GM19468 (cell line): ENCODE data around the gene COLEC12.

Experiments
- ATAC-seq: cut with Tn5 transposase; IDR thresholded peaks from one replicate; pipeline ENCODE4 v1.9.1; 2021; ENCODE audit warnings: mild to moderate bottlenecking, moderate library complexity, moderate number of reproducible peaks; ENCODE audit not compliant: unreplicated experiment; ENCODE audit errors: extremely low read depth

COLEC12 gene

DNA sequence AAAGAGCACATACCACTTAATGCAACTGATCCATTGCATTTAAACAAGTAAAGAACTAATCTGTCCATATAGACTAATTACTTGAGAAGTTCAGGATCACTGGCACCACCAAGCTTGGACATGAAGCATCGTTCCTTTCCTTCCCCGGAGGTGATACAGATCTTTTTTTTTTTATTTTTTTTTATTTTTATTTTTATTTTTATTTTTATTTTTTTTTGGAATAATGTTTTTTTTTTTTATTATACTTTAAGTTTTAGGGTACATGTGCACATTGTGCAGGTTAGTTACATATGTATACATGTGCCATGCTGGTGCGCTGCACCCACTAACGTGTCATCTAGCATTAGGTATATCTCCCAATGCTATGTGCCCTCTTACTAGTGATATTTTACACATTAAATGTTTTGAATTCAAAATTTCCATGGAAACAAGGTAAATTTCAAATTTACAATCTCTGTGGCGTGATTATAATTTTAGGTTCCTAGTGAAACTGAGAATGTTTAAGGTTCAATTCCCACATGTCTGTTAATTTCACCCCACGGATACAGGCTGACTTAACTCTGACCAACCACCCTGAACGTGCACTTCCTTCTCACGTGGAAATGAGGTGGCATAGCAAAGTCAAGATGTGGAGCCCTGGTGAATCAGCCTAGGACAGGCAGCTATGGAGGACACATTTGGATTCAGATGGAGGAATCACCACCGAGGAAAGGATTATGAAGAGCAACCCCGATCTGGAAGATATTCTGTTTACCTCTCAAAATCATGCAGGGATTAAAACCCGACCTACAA, 131.1 kb downstream of the COLEC12 start:
- no peak for ATAC-seq

DNA sequence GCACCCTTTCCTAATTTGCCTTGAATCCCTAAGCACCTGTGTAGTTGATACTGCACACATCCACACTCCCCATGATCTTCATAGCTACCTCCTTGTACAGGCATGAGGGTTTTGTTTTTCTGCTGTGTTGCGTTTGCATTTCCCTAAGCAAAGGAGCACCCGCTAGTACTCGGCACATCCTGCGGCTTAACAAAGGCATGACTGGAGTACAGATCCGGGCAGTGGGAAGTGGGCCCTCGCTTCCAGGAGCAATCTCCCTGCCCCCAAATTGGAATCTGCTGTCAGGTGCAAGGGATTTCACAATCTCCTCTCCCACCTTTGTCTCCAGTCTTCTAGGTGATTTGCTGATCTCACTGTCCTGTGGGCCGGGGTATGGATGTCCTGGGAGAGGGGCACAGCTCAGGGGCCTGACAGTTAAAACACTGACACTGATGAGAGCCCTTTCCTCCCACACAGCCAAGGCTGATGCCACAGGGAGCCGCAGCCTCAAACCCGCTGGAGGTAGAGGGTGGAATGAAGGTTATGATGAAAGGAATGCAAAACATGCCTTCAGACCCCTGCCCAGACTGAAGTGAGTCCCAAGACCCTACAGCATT, 133.9 kb downstream of the COLEC12 start:
- ATAC-seq, result no peak

DNA sequence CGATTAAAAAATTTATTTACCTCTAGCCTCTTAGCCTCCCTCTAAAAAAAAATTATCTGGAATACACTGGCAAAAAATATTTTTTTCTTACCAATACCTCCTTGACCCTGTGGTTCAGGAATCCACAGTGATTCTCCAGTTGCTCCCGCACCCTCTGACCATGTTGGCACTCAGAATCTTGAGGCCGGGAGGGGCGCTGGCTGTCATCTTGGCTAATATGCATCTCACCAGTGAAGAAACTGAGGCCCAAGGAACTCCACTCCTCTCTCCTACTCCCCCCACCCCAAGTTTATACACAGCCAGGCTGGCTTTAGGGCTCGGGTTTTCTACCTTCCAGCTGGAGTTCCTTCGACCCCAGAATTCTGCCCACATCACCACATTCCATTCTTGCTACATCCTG, 134.8 kb downstream of the COLEC12 start:
- no peak for ATAC-seq

DNA sequence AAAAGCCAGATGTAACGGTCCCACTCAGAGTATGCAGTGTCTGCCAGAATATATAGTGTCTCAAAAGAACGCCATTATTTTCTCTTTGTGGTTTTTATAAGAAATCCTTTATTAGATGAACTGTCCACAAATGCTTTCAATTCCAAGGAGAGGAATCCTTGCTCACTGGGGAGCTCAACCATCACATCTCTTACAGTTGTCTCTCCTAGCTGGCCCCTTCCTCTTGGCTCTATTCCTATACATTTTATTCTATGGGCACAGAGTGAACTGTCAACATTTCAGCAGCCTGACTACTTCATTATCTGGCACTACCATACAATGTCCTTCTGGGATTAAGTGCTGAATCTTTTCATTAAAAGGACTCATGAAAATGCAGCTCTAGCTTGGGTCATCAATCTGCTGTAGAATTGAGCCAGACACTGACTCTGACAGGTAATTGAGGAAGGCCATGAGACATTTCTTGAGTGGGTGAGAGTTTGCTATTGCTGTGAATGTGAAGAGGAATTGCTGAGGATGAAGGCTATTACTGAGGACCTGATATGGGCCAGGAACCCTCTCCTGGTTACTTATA, 136.2 kb downstream of the COLEC12 start:
- ATAC-seq, result no peak

DNA sequence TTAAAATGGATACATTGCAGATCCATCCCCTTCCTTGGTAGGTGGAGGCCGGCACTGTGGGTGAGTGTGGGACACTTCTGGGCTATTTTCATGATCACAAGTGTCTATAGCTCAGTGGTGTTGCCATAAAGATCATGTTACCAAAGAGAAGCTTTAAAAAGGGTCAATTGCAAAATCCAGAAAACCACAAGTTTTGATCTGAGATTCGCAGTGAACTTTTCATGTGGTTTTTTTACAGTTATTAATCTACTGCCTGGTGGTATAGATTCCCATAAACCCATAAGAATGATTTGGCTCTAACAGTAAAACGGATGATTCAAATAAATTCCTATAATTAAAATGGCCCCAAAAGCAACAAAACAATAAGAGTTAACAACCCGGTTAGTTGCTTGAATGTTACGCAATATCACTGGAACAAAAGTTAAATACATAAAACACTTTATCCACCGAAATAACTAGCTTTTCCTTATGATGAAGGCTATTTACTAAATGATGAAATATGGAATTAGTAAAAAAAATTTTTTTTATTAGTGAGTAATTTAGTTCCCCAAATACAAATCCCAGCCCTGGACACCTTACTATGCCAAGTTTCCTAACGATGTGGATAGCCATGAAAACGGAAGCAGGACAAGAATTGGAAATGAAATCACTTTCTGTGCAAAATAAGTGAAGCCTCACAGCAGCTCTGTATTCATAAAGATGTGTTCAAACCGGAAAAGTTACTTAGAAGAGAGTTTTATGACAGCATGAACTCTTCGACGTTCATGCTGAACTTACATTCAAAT, 137.0 kb downstream of the COLEC12 start:
- ATAC-seq, result no peak

DNA sequence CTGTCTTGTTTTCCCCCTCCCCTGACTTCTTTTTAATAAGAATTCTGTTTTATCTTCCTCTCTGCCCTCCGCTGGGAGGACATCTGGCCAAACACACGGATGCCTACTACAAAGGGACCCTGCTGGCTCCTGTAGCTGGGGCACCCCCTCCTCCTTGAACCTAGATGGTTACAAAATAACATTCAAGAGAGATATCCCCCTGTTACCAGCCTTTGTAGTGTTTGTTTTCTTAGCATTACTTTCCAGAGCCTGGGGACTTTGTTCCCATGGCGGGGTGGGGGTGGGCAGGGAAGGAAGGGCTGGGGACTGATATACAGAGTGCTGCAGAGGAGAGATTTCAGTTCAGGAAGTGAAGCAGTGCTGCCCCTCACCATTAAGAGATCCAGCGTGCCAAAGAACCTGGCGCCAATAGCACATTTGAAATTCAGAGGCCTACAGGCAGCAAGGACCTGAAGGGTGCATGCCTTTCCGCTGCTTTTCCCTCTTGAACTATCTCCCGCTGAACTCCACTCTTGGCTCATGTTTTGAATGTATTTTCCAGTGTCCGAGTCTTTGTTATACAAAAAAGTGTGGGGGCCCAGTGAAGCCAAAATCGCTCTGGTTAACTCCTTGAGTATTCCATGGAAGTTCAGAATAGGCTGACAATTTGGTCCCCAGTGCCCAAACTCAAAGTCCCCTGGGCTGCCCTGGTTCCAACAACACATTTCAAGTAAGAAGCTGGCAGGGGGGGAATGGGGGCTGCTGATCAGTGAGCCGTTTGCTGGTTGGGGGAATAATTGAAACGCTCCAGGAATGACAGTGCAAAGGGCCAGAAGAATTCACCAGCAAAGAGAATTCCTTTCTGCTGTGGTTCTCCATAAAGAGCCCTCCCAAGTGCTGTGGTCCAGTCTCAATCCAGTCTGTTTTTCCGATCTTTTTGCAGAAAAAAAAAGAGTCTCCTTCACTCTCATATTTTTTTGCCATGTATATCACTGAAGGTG, 137.9 kb downstream of the COLEC12 start:
- ATAC-seq, result no peak

DNA sequence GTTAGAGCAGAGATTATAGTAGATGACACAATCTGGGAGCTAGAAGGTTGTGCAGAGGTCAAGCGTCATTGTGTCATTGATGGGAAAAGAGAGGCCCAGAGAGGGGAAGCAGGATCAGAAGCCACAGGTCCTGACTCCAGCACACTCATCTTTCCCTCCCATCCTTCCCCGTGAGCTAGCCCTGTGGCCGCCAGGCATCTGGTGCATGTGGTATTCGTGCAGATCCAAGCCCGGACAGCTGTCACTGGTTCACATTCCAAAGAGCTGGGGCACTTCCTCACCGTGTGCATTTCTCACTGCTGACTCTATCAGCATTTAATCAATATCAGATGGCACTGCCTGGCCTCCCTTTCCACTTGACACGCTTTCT, 138.6 kb downstream of the COLEC12 start:
- ATAC-seq, result no peak

DNA sequence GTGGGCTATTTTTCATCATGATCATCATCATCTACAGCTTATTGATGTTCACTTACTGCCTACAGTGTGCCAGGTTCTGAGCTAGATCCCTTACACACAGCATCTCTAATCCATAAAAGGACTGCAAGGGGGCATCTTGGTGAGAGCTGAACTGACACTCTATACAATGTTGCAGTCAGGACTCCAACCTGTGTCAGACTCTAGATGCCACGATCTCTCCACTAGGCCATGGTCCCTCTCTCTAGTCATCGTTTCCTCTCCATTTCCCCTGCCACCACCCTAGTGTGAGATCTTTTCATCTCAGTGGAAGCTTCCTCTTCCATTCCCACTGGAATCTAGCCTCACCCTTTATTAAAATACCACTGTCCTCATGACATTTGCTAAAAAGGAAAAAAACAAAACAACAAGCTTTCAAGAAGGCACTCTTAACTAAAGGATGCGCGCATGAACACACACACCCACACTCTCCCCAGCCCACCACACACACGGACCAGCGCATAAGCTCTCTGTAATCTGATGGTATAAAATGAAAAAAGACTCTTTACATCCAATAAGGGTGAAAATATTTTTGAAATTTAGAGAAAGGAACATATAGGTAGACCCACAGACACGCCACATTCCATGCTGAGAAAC, 139.3 kb downstream of the COLEC12 start:
- ATAC-seq, result no peak

DNA sequence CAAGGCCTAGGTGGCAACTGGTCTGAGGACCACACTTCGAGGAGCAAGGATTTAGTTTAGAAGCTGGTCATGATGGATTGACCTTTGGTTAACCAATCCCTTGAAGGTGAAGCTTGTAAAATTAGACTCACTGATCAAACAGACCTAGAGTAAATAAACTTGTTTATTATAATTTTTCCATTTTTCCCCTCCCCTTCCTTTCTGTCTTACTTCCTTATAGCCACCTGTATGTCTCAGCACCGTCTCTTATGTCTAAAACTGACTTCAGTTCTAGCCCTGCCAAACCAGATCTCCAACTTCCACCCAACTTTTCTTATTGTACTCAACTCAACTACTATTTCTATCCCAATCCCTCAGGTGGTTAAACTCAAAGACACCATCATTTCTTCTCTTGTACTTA, 139.8 kb downstream of the COLEC12 start:
- no peak for ATAC-seq

DNA sequence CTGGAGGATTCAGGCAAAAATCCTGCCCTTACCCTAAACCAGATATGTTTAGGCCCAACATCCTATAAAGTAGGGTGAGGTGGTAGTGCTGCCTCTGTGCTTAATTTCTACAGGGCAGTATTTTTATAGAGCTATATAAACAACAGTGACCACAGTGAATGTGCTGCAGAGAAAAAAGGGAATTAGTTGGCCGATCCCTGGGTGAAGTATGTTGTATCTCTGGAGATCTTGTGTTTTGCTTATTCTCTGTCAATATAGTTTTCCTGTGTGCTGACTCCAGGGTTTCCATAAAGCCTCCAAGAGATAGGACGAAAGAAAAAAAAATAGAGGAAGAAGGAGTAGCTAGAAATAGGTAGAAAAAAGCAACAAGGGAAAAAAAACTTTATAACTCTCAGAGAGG, 143.7 kb downstream of the COLEC12 start:
- ATAC-seq, result no peak

DNA sequence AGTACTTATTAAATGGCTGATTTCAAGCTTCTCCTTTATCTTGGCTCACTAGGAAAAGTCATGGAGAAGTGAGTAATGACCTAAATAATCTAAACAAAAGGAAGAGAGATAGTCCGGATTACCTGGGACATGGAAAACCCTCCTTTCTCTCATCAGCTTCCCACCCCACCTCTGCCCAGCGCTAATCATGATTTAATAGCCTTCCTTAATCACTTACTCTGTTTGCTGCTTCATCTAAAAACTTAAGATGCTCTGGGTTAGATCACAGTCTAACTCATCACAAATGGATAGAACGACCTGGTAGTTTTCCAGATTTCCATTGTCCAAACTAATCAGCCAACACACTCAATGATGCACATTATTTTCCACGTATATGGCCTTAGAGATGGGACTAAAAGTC, 144.8 kb downstream of the COLEC12 start:
- ATAC-seq, result no peak

DNA sequence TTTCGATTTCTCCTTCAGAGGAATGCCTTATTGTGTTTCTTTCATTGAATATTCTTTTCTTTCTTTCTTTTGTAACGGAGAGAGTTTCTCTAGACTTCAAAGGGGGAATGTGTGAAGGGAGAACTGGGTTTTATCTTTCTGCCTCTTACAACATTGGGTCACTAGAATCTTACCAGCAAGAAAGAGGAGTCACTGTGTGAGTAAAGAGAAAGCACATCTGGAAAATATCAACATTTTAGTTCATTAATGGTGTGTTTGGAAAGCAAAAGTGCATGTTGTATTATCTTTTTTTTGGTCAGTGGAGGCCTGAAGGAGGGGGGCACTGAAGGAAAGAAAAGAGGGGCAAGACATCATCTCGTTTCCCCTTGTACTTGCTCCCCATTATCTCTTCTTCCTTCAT, 146.0 kb downstream of the COLEC12 start:
- ATAC-seq, result no peak

DNA sequence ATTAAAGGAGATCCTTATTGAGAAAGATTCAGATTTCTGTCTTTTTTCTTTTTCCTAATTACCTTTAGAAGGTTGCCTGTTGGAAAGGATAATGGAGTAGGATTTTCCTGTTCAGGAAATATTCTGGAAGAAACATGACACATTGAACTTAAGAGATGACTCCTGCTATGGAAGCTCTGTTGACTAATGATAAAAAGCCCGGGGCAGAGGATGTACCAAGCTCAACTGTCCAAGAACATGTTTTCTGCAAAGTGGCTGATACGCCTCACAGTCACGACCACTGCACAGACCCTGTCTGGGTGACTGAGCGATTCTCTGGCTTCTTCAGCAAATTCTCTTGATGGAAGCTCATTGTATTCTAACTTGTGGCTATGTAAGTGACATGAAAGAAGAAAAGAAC, 146.5 kb downstream of the COLEC12 start:
- no peak for ATAC-seq

DNA sequence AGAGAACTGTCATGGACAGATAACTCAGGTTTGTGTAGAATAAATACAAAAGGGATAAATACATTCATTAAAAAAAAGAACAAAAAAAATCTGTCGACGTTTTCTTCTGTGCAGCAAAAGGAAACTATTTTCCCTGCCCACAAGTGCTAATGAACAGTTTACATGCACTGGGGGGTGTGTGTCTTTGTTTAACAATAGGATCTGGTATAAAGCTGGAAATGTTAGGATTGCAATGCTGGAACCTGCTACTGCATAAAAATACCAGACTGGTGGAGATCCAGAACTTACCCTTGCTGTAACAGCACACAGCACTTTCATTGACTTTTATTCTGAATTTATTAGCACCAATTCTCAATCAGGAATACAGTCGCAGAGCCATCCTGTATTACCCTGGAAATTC, 148.1 kb downstream of the COLEC12 start:
- no peak for ATAC-seq

DNA sequence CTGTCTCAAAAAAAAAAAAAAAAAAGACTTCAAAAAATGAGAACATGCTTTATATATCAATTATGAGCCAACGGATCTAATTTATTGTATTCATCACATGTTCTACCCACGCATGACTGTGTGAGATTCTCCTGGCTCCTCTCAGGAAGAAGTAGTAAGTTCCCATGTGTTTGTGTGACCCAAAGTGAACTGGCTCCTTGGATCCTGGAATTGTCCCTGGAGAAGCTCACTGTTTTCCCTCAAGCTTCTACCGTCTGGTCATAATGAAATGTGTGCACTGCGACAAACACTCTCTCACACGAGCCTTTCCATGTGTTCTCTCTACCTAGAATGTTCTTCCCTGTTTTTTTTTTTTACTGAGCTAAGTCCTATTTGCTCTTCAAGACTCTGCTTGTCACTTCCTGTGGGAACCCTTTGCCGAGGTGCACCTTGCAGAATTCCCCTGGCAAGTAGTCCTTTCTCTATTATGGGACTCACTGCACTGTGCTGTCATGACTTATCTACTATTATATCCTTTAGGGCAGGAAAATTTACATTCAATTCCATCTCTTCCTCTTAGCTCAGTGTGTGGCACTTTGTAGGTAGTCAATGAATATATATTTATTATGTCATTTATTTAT, 149.4 kb downstream of the COLEC12 start:
- ATAC-seq, result no peak

DNA sequence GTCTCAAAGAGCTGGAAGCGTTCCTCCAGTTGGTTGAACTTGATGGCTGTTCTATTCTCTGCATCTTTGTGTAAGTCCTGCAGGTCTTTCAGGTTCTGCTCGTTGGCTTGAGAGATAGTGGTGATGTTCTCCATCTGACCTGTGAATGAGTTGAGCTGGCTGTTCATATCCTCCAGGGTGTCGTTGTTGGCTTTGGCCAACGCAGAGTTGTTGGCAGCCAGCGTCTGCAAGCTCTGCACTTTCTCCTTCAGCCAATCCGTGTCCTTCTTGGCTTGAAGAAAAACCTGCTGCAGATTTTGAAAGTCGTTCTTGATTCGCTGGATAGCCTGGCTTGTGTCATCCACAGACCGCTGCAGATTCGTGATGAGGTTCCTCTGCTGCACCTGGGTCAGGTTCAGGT, 153.9 kb downstream of the COLEC12 start:
- ATAC-seq, result no peak

DNA sequence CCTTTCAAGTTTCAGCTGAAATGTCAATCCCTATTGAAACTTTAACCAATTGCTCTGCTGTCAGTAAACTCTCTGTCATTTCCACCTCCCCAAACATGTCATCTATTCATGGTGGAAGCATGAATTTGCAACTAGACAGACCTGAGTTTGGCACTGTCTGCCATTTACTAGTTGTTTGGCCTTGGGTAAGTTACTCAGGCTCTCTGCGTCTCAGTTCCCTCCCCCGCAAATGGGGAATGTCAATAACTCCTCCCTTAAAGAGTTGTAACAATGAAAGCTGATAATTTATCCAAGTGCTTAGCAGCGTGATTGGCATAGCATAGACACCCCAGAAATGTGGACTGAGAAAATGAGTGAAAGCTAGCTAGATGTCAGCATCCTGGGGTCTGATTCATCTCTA, 159.4 kb downstream of the COLEC12 start:
- no peak for ATAC-seq

DNA sequence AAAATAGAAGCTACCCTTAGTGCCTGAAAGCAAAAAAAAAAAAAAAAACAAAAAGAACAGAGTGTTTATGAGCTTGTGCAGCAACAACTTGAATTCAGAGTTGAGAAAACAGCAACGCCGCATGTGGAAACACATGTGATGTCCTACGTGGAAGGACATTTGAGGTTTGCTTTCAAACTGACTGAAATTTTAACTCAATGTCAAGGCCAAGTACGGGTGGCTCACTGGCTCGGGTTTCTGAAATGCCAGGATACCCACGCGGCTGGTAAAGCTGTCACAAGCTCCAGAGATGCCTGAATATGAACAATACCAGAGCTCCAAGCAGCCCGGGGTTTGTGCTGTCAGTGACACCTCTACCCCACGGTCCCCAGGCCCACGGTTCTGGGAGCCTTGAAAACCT, 160.5 kb downstream of the COLEC12 start:
- ATAC-seq, result no peak

DNA sequence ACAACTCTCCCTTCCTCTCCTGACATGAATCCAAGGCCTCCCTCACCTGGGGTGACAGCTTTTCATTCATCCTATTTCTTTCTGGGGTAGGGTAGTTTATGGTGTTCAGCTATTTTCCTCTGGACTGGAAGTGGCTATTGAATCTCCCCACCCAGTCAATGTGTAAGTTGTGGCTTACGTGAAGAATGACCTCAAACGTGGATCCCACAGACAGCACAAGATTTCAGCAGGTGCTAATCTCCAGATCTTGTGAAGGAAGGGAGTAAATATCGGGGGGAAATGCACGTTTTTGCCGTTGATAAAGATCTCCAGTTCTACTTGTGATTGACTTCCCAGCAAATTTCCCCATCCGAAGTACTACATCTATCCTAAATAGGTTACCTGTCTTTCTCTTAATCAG, 161.3 kb downstream of the COLEC12 start:
- ATAC-seq, result no peak
